Natural killer cell (primary cell): Measurements from ENCODE around the gene POLR2E. TPM values are rescaled to one million over a fixed set of nuclear protein-coding genes. Genes with fewer than 3 reads are reported as not detected.

Experiments used
- ATAC-seq, 3 donors: fragments of 150-1000 bp in 2 of 3; fragments of 200-7000 bp in 1 of 3; cut with Tn5 transposase; 1 replicate in 1 of 3; 2 replicates in 2 of 3; pipeline ENCODE4 v1.10.0; 2021; ENCODE audit warnings: mild to moderate bottlenecking in 2 of 3, moderate library complexity in 2 of 3
- DNase-seq, 2 donors: peaks; one replicate each; pipeline versions ENCODE4 v3.0.0 to v3.0.0-alpha.2; 2013 to 2021; ENCODE audit warnings: mixed read lengths in 1 of 2
- H3K27ac ChIP-seq: one replicate; pipeline ENCODE4 v1.5.1; 2013; ENCODE audit warnings: mild to moderate bottlenecking, low read length
- H3K27me3 ChIP-seq: one replicate; pipeline ENCODE4 v1.6.1; 2013; ENCODE audit warnings: low read length; ENCODE audit not compliant: control insufficient read depth, insufficient read depth
- H3K36me3 ChIP-seq: one replicate; pipeline ENCODE4 v1.6.1; 2013; ENCODE audit warnings: low read length; ENCODE audit not compliant: control insufficient read depth, insufficient read depth
- H3K4me1 ChIP-seq: one replicate; pipeline ENCODE4 v1.6.1; 2013; ENCODE audit warnings: low read length; ENCODE audit not compliant: control insufficient read depth, insufficient read depth
- H3K4me3 ChIP-seq: one replicate; pipeline ENCODE4 v1.5.1; 2013; ENCODE audit warnings: low read length
- H3K9me3 ChIP-seq: one replicate; pipeline ENCODE4 v1.6.1; 2013; ENCODE audit warnings: low read length; ENCODE audit not compliant: control insufficient read depth, insufficient read depth
- H3K27ac Mint-ChIP-seq, 2 donors: one replicate each; pipeline ENCODE4 v1.8.0; 2022; ENCODE audit warnings: mild to moderate bottlenecking in 2 of 2, mixed read lengths in 2 of 2, moderate library complexity in 1 of 2
- H3K27me3 Mint-ChIP-seq, 2 donors: one replicate each; pipeline ENCODE4 v1.8.0; 2022; ENCODE audit warnings: low read depth in 2 of 2, mixed read lengths in 2 of 2
- H3K36me3 Mint-ChIP-seq: one replicate; pipeline ENCODE4 v1.8.0; 2022; ENCODE audit warnings: mixed read lengths
- H3K4me1 Mint-ChIP-seq, 2 donors: one replicate each; pipeline ENCODE4 v1.8.0; 2022; ENCODE audit warnings: mixed read lengths in 2 of 2
- H3K4me3 Mint-ChIP-seq: one replicate; pipeline ENCODE4 v1.8.0; 2022; ENCODE audit warnings: mild to moderate bottlenecking, moderate library complexity, mixed read lengths
- H3K9me3 Mint-ChIP-seq, 2 donors: one replicate each; pipeline ENCODE4 v1.8.0; 2022; ENCODE audit warnings: mixed read lengths in 2 of 2
- WGBS: methylation state at CpG from one replicate; pipeline ENCODE4 v1.1.7; 2013; ENCODE audit warnings: missing lambda C conversion rate; ENCODE audit not compliant: insufficient coverage; 5-methylcytosine and 5-hydroxymethylcytosine counted together
- intact Hi-C: fragments of 100-400 bp; cut with micrococcal nuclease; formaldehyde crosslinking; loops from one replicate; pipeline ENCODE4 v1.14.2; 2022
- total RNA-seq, 4 donors: library from RNA; stranded (reverse); fragments of 120-200 nt in 1 of 4; gene quantifications; one replicate each; pipeline versions ENCODE4 v1.2.3 to v1.2.4, GENCODE V29; 2013 to 2022
- TF ChIP-seq, protein P1 (sequence below): fragments of 200-600 bp; IDR thresholded peaks from one replicate; pipeline ENCODE4 v1.8.0; 2022; ENCODE audit warnings: antibody characterized with exemption

Gene POLR2E
- total RNA-seq, 3 donors from 2014 or later (not counting 1 experiment from before 2014, with no cell fraction given), result 77.3 to 105 (median 91.6) TPM

DNA sequence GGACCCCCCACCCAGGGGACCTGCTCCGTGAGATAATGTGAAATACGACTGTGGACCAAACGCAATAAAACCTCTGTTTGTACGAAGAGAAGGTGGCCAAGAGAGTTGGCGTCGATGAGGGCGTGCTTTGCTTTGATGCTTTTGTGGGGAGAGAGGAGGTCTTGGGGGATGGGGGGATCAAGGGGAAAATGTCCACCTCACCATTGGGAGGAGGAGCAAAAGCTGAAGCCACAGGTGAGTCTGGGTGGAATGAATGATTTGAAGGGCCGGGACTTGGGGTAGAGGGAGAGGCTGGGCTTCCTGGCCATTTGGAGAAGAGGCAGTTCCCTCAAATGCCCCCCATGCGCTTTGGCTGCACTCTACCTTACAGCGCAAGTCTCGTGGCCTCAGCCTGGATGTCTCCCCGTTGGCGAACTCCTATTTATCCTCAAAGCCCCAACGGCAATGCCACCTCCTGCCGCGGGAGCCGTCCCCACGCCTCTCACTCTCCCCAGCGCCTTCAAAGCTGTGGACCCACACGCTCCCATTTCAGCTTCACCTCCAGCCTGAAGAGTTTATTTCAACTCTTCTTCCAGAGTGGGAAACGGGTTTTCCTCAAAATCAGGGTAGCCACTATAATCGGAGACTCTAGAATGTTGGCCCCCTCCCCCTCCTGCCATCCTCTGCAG is 56.1 kb downstream of the POLR2E start:
- Mint-ChIP-seq H3K4me1 (peaks cover 39 to 53% of the 10 kb centered on the region in 2 donors), H3K27me3 (no peaks in the 10 kb centered on the region), H3K36me3 (no peaks in the 10 kb centered on the region), H3K4me3 (peak overlapping the region; percentile 98), H3K27ac (peak overlapping the region; percentile 85 to 92), H3K9me3 (no peaks in the 10 kb centered on the region)
- ATAC-seq (no peak), DNase-seq (peak in 1 of 2 donors; percentile 50)
- intact Hi-C loops, result no loop called here
- TF ChIP-seq, protein P1, sequence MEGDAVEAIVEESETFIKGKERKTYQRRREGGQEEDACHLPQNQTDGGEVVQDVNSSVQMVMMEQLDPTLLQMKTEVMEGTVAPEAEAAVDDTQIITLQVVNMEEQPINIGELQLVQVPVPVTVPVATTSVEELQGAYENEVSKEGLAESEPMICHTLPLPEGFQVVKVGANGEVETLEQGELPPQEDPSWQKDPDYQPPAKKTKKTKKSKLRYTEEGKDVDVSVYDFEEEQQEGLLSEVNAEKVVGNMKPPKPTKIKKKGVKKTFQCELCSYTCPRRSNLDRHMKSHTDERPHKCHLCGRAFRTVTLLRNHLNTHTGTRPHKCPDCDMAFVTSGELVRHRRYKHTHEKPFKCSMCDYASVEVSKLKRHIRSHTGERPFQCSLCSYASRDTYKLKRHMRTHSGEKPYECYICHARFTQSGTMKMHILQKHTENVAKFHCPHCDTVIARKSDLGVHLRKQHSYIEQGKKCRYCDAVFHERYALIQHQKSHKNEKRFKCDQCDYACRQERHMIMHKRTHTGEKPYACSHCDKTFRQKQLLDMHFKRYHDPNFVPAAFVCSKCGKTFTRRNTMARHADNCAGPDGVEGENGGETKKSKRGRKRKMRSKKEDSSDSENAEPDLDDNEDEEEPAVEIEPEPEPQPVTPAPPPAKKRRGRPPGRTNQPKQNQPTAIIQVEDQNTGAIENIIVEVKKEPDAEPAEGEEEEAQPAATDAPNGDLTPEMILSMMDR, result no peak
- Histone ChIP-seq H3K27ac (peak overlapping the region; percentile 66), H3K4me3 (peak overlapping the region; percentile 83), H3K36me3 (peaks cover 39% of the 10 kb centered on the region), H3K9me3 (no peaks in the 10 kb centered on the region), H3K4me1 (peaks cover 65% of the 10 kb centered on the region), H3K27me3 (no peaks in the 10 kb centered on the region)
- WGBS, result 72% methylated on average over 22 of the region's 22 CpGs

DNA sequence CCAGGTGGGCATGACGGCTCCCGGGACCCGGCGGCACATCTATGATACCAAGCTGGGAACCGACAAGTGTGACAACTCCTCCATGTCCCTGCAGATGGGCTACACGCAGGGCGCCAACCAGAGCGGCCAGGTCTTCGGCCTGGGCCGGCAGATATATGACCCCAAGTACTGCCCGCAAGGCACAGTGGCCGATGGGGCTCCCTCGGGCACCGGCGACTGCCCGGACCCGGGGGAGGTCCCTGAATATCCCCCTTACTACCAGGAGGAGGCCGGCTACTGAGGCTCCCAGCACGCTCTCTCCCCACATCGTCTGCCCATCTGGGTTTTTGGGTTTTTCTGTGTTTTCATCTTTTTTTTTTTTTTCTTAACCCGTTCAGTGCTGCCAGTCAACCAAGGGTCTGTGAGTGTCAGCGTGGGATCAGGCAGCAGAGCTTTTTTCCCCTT is 57.5 kb downstream of the POLR2E start:
- 40% methylated on average over 22 of the region's 22 CpGs for WGBS
- peak overlapping the region; percentile 67 for H3K4me3 Mint-ChIP-seq
- H3K27me3 Mint-ChIP-seq, result no peaks in the 10 kb centered on the region
- Histone ChIP-seq H3K36me3 (peaks cover 40% of the 10 kb centered on the region), H3K27me3 (no peaks in the 10 kb centered on the region), H3K9me3 (no peaks in the 10 kb centered on the region), H3K27ac (peak overlapping the region; percentile 66), H3K4me1 (peaks cover 65% of the 10 kb centered on the region), H3K4me3 (no peak overlapping the region)
- H3K27ac Mint-ChIP-seq, result peak overlapping the region; percentile 85 to 92
- H3K4me1 Mint-ChIP-seq, result peaks cover 39 to 53% of the 10 kb centered on the region in 2 donors
- no peaks in the 10 kb centered on the region for H3K9me3 Mint-ChIP-seq
- H3K36me3 Mint-ChIP-seq, result no peaks in the 10 kb centered on the region
- DNase-seq (peak in 1 of 2 donors; percentile 40), ATAC-seq (no peak)
- intact Hi-C loops, result no loop called here
- TF ChIP-seq, protein P1, result no peak

Other genes starting within 250 kb of the POLR2E start
- gene ELANE, start 243.1 kb downstream of the POLR2E start, total RNA-seq, result 1 to 10 TPM in 2 of 3 donors, not detected in 1; 1.7 to 1.8 TPM
- 10 to 100 TPM in 2 of 3 donors, 1 to 10 TPM in 1; 2.9 to 47.5 (median 10.4) TPM for gene CFD, start 235.7 kb downstream of the POLR2E start, total RNA-seq
- 10 to 100 TPM; 44.2 to 50.1 (median 44.7) TPM for gene MED16, start 202.2 kb downstream of the POLR2E start, total RNA-seq
- gene RNU6-9, start 201.9 kb downstream of the POLR2E start, total RNA-seq, result not detected
- gene R3HDM4, start 182.2 kb downstream of the POLR2E start, total RNA-seq, result 100 to 1,000 TPM in 1 of 3 donors, 10 to 100 TPM in 2; 88.7 to 106 (median 97.8) TPM
- gene KISS1R, start 178.0 kb downstream of the POLR2E start, total RNA-seq, result under 1 TPM in 1 of 3 donors, not detected in 2; 0.31 TPM
- gene ARID3A, start 169.3 kb downstream of the POLR2E start, total RNA-seq, result 10 to 100 TPM; 15.9 to 24.6 (median 24.2) TPM
- 10 to 100 TPM; 17.5 to 25.4 (median 22.7) TPM for gene WDR18, start 111.0 kb downstream of the POLR2E start, total RNA-seq
- under 1 TPM in 2 of 3 donors, not detected in 1; 0.09 to 0.15 TPM for gene GRIN3B, start 95.0 kb downstream of the POLR2E start, total RNA-seq
- 100 to 1,000 TPM; 310 to 354 (median 317) TPM for gene TMEM259, start 74.3 kb downstream of the POLR2E start, total RNA-seq
- gene RNU6-2, start 73.9 kb downstream of the POLR2E start, total RNA-seq, result not detected
- gene CNN2, start 68.8 kb downstream of the POLR2E start, total RNA-seq, result 100 to 1,000 TPM; 163 to 276 (median 179) TPM
- gene ABCA7, start 55.3 kb downstream of the POLR2E start, total RNA-seq, result 100 to 1,000 TPM in 2 of 3 donors, 10 to 100 TPM in 1; 73.3 to 149 (median 121) TPM
- gene ARHGAP45, start 28.2 kb downstream of the POLR2E start, total RNA-seq, result 100 to 1,000 TPM; 535 to 601 (median 560) TPM
- gene GPX4, start 8.6 kb upstream of the POLR2E start, total RNA-seq, result 100 to 1,000 TPM; 108 to 126 (median 121) TPM
- 100 to 1,000 TPM in 1 of 3 donors, 10 to 100 TPM in 2; 92.0 to 106 (median 94.3) TPM for gene SBNO2, start 78.9 kb upstream of the POLR2E start, total RNA-seq
- 10 to 100 TPM; 51.5 to 61.1 (median 54.0) TPM for gene STK11, start 110.4 kb upstream of the POLR2E start, total RNA-seq
- under 1 TPM in 2 of 3 donors, not detected in 1; 0.14 to 0.41 TPM for gene CBARP, start 142.6 kb upstream of the POLR2E start, total RNA-seq
- 100 to 1,000 TPM in 2 of 3 donors, 10 to 100 TPM in 1; 88.6 to 119 (median 104) TPM for gene ATP5F1D, start 146.4 kb upstream of the POLR2E start, total RNA-seq
- gene MIDN, start 153.2 kb upstream of the POLR2E start, total RNA-seq, result 100 to 1,000 TPM; 296 to 367 (median 314) TPM
- gene CIRBP, start 174.0 kb upstream of the POLR2E start, total RNA-seq, result 100 to 1,000 TPM; 410 to 454 (median 440) TPM
- 10 to 100 TPM; 26.6 to 33.4 (median 27.1) TPM for gene FAM174C, start 180.2 kb upstream of the POLR2E start, total RNA-seq
- gene EFNA2, start 190.5 kb upstream of the POLR2E start, total RNA-seq, result not detected